PC-9 (cell line): ENCODE results near the gene TIMM29. TPM values are rescaled to one million over a fixed set of nuclear protein-coding genes. Genes with fewer than 3 reads are reported as not detected.

ENCODE experiments used
- BruUV-seq: library from RNA; stranded (reverse); fragments of 400-500 nt; replicated peaks from 2 replicates; lab custom pipeline; 2021; lab: Mats Ljungman, UMichigan
- CTCF ChIA-PET: fragments of 300-600 bp; sonication (Branson Sonifier 250); formaldehyde crosslinking; loops from one replicate; lab custom pipeline; 2022; ENCODE audit warnings: antibody characterized with exemption; lab: Charles Lee
- POLR2A ChIA-PET: fragments of 300-600 bp; sonication (Branson Sonifier 250); formaldehyde crosslinking; loops from one replicate; lab custom pipeline; 2022; ENCODE audit warnings: antibody characterized with exemption; ENCODE audit not compliant: unreplicated experiment; lab: Charles Lee
- DNase-seq, 2 experiments: peaks; one replicate each; pipeline versions ENCODE4 v3.0.0 to v3.0.0-alpha.2; 2015 to 2022; ENCODE audit warnings: mixed read lengths in 1 of 2
- H2AFZ ChIP-seq: fragments of 200-600 bp; sonication (generic); 2 replicates; pipeline ENCODE4 v1.8.1; 2017; ENCODE audit warnings: antibody characterized with exemption
- H3F3A ChIP-seq: fragments of 200-600 bp; sonication (generic); 2 replicates; pipeline ENCODE4 v1.8.1; 2017; ENCODE audit warnings: antibody characterized with exemption, mild to moderate bottlenecking, low read depth; ENCODE audit not compliant: insufficient read depth
- H3K27ac ChIP-seq: fragments of 200-600 bp; sonication (generic); 2 replicates; pipeline ENCODE4 v1.6.1; 2016; ENCODE audit warnings: mixed run types
- H3K27me3 ChIP-seq: fragments of 200-600 bp; sonication (generic); 2 replicates; pipeline ENCODE4 v1.6.1; 2016; ENCODE audit warnings: low read depth, mixed run types; ENCODE audit not compliant: insufficient read depth
- H3K36me3 ChIP-seq: fragments of 200-600 bp; sonication (generic); 2 replicates; pipeline ENCODE4 v1.6.1; 2016; ENCODE audit warnings: low read depth, mixed run types
- H3K4me1 ChIP-seq: fragments of 200-600 bp; sonication (generic); replicated peaks from 2 replicates; pipeline ENCODE4 v1.6.1; 2016; ENCODE audit warnings: mixed run types; ENCODE audit not compliant: insufficient read depth
- H3K4me2 ChIP-seq: fragments of 200-600 bp; sonication (generic); 2 replicates; pipeline ENCODE4 v1.6.1; 2017; ENCODE audit warnings: mixed run types
- H3K4me3 ChIP-seq: fragments of 200-600 bp; sonication (generic); 2 replicates; pipeline ENCODE4 v1.6.1; 2016; ENCODE audit warnings: mixed run types
- H3K79me2 ChIP-seq: fragments of 200-600 bp; sonication (generic); 2 replicates; pipeline ENCODE4 v1.6.1; 2017; ENCODE audit warnings: low read depth, mixed run types
- H3K9me2 ChIP-seq: fragments of 200-600 bp; sonication (generic); 2 replicates; pipeline ENCODE4 v1.8.1; 2017; ENCODE audit warnings: mild to moderate bottlenecking; ENCODE audit not compliant: insufficient read depth
- H3K9me3 ChIP-seq: fragments of 200-600 bp; sonication (generic); 2 replicates; pipeline ENCODE4 v1.8.1; 2016; ENCODE audit warnings: low read depth; ENCODE audit not compliant: insufficient read depth
- H4K20me1 ChIP-seq: fragments of 200-600 bp; sonication (generic); 2 replicates; pipeline ENCODE4 v1.8.1; 2017; ENCODE audit not compliant: insufficient read depth
- CTCF ChIP-seq: fragments of 200-600 bp; sonication (generic); conservative IDR thresholded peaks from 2 replicates; pipeline ENCODE4 v1.6.1; 2017; ENCODE audit warnings: mixed run types, antibody characterized with exemption, mild to moderate bottlenecking, moderate library complexity
- EZH2 ChIP-seq: fragments of 200-600 bp; sonication (generic); IDR thresholded peaks from 2 replicates; pipeline ENCODE4 v1.8.0; 2017; ENCODE audit warnings: antibody characterized with exemption, low read depth
- intact Hi-C: fragments of 100-400 bp; cut with micrococcal nuclease; formaldehyde crosslinking; loops from one replicate; pipeline ENCODE4 v1.10.0; 2022; ENCODE audit not compliant: unreplicated experiment
- total RNA-seq: library from RNA; stranded (reverse); gene quantifications from 2 replicates; pipeline ENCODE4 v1.2.3, GENCODE V29; 2021

The TIMM29 gene
- total RNA-seq, 1 experiment from 2014 or later, result 22.4 TPM

GRCh38 chr19:10899151-10899653 is 29.4 kb upstream of the TIMM29 start:
- H3K9me3 ChIP-seq, result no peaks in the 10 kb centered on the region
- TF ChIP-seq EZH2 (no peak), CTCF (no peak)
- ChIA-PET CTCF (interaction anchor here (0.6 to 1.3 kb wide), 6 partner anchors 19 to 640 kb away, joined by 3 to 8 read pairs (median 5); no protein-coding TSS in a partner anchor), POLR2A (interaction anchor here (0.6 to 1.2 kb wide), 4 partner anchors 30 to 655 kb away, joined by 4 to 27 read pairs (median 8); partner anchors contain the start of gene LDLR)
- H3K79me2 ChIP-seq, result peaks cover 63% of the 10 kb centered on the region
- peaks cover 37% of the 10 kb centered on the region for H3K4me1 ChIP-seq
- no peak overlapping the region for H2AFZ ChIP-seq
- H3K36me3 ChIP-seq, result peaks cover 6% of the 10 kb centered on the region; the same call in 1 of the 2 replicates
- DNase-seq, result peak; percentile 96 to 97
- H3K4me3 ChIP-seq, result peak overlapping the region; percentile 8; the same call in 1 of the 2 replicates
- no peaks in the 10 kb centered on the region for H3K27me3 ChIP-seq
- H3K4me2 ChIP-seq, result peak overlapping the region; percentile 70
- peaks cover 39% of the 10 kb centered on the region for H3F3A ChIP-seq
- BruUV-seq, result no TSS peak
- intact Hi-C loops, result loop anchor here (1.0 to 2.0 kb wide), 2 partner anchors 28 to 29 kb away; partner anchors contain the start of genes CARM1, TIMM29 and YIPF2
- H3K27ac ChIP-seq, result peak overlapping the region; percentile 35
- no peaks in the 10 kb centered on the region for H3K9me2 ChIP-seq
- H4K20me1 ChIP-seq, result peaks cover 43% of the 10 kb centered on the region

- Histone ChIP-seq H3K4me3 (no peak overlapping the region), H3F3A (peaks cover 6% of the 10 kb centered on the region), H3K27ac (no peak overlapping the region), H4K20me1 (peaks cover 15% of the 10 kb centered on the region; the same call in 1 of the 2 replicates), H3K27me3 (no peaks in the 10 kb centered on the region), H3K36me3 (peaks cover 18% of the 10 kb centered on the region), H2AFZ (no peak overlapping the region), H3K4me1 (no peaks in the 10 kb centered on the region), H3K79me2 (peaks cover 9% of the 10 kb centered on the region), H3K4me2 (no peak overlapping the region), H3K9me3 (no peaks in the 10 kb centered on the region), H3K9me2 (no peaks in the 10 kb centered on the region)
- BruUV-seq, result no TSS peak
- no peak for DNase-seq
- ChIA-PET CTCF (no interaction called here), POLR2A (no interaction called here)
- intact Hi-C loops, result no loop called here
- TF ChIP-seq CTCF (no peak), EZH2 (no peak)
Observed at GRCh38 chr19:10907925-10908324, 20.7 kb upstream of the TIMM29 start.

DNA sequence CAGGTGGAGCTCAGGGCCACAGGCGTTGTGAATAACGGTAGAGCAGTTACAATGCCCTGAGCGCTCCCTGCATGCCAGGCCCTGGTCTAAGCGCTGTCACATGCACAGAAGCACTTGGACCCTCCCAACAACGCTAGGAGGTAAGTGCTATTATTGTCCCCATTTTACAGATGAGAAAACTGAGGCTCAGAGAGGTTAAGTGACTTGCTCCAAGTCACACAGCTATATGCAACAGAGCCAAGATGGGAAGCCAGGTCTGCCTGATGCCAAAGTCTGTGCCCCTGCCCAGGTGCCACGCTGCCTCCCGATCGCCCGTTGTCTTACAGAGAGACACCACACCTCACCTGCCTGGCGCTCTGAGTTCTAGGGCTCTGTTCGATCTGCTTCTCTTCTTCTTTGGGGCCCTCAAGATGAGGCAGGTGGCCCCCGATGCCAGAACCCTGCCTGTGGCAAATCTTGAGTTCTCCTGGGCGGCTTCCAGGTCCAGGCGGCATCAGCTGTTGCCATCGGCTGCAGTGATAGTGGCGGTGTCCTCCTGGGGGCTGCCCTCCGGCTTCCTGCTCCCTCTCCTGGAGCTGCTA is 20.1 kb upstream of the TIMM29 start:
- Histone ChIP-seq H3K79me2 (peaks cover 4% of the 10 kb centered on the region; the same call in 1 of the 2 replicates), H3K27ac (no peak overlapping the region), H4K20me1 (peaks cover 14% of the 10 kb centered on the region; the same call in 1 of the 2 replicates), H2AFZ (no peak overlapping the region), H3K4me2 (no peak overlapping the region), H3F3A (peaks cover under 1% of the 10 kb centered on the region), H3K9me3 (no peaks in the 10 kb centered on the region), H3K9me2 (no peaks in the 10 kb centered on the region), H3K27me3 (no peaks in the 10 kb centered on the region), H3K4me1 (no peaks in the 10 kb centered on the region), H3K36me3 (peaks cover 12% of the 10 kb centered on the region; the same call in 1 of the 2 replicates), H3K4me3 (no peak overlapping the region)
- BruUV-seq, result no TSS peak
- POLR2A ChIA-PET, result no interaction called here
- DNase-seq, result no peak
- no peak for TF ChIP-seq EZH2
- TF ChIP-seq CTCF, result no peak
- intact Hi-C loops, result no loop called here
- CTCF ChIA-PET, result no interaction called here
